HL-60/S4 treated with retinoic acid at 250 ng/mL for 4 days and 3 days (cell line): ENCODE results near the gene ZNF76.

Experiments used
- in situ Hi-C: fragments of 300-500 bp; cut with MboI; formaldehyde crosslinking; loops from 2 replicates; pipeline ENCODE4 v1.7.0; 2022; ENCODE audit warnings: low sequenced_read_pairs

The ZNF76 gene

DNA sequence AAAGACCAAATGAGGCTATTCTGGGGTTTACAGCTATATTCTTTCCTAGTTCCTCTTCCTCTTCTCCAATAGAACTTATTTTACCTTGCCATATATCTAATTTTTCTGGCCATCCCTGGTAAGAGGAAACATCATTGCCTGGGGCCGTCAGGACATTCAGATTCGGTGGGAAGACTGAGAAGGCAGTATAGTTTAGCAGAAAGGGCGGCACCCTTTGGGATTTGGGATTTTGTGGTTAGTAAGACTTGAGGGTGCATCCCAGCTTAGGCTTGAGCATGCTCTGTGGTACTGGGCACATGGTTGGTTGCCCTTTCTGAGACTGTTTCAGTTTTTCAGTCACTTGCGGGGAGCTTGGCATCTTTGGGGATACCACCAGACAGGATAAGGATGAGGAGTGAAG lies 24.6 kb upstream of the ZNF76 start:
- in situ Hi-C loops, result loop anchor here (25.0 kb wide), 1 partner anchor 248 kb away; no protein-coding TSS in a partner anchor

DNA sequence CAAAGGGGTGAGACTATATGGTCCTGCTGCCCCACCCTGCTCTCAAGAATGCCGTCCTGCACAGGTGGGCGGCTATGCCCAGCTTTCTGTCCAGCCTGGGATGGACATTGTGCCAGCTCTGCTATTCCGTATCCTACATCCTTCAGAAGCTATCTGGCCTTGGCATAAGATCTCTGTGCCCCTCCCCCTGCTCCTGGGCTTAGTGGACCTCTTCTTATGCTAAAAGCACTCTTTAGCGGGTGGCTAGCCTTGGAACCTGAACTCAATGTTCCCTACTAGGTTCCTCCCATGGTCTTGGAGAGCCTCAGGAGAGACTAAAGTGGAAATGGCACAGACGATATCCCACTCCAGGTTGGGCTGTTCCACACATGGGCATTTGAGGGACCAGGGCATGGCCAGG lies 23.3 kb upstream of the ZNF76 start:
- in situ Hi-C loops, result loop anchor here (25.0 kb wide), 1 partner anchor 249 kb away; no protein-coding TSS in a partner anchor

DNA sequence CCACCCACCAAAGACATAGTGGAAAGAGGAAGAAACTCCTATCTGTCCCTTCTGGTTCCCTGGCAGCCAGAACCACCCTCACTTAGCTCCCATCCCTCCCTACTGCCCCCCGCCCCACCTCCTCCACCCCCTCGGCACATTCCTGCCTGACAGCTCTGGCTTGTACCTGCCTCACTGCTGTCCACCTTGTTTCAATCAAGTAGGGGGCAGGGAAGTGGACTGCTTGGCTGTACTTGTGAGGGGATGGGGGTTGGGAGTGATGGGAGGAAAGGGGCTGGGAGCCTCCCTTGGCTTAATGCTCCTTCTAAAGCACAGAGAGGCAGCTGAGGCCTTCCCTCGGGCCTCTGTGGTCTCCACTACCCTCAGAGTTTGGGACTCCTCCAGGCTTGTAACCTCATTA lies 22.1 kb upstream of the ZNF76 start:
- in situ Hi-C loops, result loop anchor here (25.0 kb wide), 1 partner anchor 250 kb away; no protein-coding TSS in a partner anchor

DNA sequence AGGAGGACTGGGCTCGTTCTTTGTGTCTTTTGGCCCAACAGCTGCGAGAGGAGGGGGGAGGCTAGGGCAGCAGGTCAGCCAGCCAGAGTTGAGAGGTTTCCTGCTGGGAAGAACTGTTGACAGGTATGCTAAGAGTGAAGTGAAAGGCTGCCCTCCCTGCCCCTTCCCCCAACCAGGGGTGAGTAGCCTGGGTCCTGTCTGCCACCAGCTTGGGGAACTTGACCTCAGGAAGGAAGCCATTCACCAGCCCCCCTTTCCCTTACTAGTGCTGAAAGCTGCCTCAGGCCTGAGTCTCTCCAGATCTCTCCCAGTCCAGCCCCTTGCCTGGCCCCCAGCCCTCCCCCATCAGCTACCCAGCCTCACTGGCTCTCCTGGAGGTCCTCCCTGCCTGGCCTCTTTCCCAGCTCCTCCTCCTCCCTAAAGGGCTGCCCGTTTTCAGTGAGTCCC lies 20.7 kb upstream of the ZNF76 start:
- in situ Hi-C loops, result loop anchor here (25.0 kb wide), 1 partner anchor 252 kb away; no protein-coding TSS in a partner anchor

DNA sequence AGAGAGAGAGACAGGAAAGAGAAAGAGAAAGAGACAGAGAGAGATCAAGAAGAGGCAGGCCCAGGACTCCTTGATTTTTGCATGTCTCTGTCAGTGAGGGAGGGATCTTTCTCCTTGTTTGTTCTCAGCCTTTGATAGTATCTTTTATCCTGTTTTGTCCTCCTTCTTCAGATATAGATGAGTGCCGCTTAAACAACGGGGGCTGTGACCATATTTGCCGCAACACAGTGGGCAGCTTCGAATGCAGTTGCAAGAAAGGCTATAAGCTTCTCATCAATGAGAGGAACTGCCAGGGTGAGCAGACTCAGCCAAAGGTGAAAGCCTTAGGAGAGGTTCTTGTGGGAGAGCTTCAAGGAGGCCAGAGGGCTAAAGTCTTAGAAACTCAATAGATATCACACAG lies 20.0 kb upstream of the ZNF76 start:
- in situ Hi-C loops, result loop anchor here (25.0 kb wide), 1 partner anchor 252 kb away; no protein-coding TSS in a partner anchor

DNA sequence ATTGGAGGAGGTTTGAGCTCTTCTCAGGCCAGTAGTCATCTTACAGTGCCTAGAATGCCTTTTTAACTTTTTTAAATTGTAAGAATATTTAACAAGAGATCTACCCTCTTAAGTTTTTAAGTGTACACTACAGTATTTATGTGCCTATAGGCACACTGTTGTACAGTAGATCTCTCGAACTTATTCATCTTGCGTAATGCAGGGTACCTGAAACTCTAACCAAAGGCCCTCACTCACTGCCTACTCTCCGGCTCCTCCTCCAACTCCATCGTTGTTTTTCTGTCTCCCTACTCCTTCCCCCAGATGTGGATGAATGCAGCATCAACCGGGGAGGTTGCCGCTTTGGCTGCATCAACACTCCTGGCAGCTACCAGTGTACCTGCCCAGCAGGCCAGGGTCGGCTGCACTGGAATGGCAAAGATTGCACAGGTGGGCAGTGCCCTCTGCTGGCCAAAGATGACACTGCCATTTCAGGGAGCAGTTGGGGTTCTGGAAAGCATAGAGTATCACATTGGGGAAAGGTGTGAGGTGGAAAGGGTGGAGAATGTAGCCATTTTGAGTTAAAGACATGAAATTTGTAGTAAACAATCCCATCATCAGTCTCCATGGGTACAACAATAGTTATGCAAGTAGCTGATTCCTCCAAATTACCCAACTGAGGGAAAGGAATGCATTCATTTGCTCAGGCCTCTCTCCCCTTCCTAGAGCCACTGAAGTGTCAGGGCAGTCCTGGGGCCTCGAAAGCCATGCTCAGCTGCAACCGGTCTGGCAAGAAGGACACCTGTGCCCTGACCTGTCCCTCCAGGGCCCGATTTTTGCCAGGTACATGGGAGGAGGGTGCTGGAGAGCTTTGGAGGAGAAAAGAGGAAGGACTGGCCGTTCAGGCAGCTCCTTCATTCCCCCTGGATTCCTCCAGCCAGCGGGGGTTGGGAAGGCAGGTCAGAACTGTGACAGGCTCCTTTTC lies 18.4 kb upstream of the ZNF76 start:
- in situ Hi-C loops, result loop anchor here (25.0 kb wide), 1 partner anchor 254 kb away; no protein-coding TSS in a partner anchor

DNA sequence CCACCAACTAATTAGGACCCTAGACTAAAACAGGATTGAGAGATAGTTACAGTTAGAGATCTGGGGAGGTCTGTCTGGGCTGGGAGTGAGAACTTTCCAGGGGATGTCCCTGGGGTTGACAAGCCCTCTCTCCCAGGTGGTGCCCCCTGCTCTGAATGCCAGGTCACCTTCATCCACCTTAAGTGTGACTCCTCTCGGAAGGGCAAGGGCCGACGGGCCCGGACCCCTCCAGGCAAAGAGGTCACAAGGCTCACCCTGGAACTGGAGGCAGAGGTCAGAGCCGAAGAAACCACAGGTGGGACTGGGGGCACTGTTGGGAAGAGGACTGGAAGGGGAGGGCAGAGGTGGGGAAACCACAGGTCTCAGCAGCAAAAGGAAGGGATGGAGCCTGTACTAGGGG lies 17.0 kb upstream of the ZNF76 start:
- in situ Hi-C loops, result loop anchor here (25.0 kb wide), 1 partner anchor 255 kb away; no protein-coding TSS in a partner anchor

DNA sequence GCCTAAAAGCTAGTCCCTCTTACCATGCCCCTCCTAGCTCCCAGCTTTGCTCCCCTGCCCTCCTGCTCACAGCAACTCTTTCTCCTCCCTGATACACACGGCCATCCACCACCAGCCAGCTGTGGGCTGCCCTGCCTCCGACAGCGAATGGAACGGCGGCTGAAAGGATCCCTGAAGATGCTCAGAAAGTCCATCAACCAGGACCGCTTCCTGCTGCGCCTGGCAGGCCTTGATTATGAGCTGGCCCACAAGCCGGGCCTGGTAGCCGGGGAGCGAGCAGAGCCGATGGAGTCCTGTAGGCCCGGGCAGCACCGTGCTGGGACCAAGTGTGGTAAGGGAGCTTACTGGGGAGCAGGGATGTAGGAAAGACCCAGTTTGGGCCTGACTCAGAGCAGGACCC lies 16.6 kb upstream of the ZNF76 start:
- in situ Hi-C loops, result loop anchor here (25.0 kb wide), 1 partner anchor 256 kb away; no protein-coding TSS in a partner anchor

DNA sequence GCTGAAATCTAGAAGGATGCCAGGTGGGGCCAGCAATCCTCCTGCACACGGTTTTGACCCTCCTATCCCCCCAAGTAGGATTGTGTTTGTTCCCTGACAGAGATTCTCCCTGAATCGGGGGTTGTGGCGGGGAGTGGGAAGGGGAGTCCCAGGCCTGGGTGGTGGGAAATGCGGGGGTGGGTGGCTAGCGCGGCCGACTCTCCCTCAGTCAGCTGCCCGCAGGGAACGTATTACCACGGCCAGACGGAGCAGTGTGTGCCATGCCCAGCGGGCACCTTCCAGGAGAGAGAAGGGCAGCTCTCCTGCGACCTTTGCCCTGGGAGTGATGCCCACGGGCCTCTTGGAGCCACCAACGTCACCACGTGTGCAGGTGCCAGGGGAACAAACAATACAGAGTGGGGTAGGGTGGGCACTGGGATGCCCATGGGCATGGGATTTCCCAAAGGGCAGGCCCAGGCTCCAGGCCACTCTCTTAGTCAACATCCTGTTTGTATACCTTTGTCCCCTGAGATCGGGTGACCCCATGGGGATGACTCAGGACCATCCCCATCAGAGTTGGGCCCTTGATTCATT lies 16.1 kb upstream of the ZNF76 start:
- in situ Hi-C loops, result loop anchor here (25.0 kb wide), 1 partner anchor 256 kb away; no protein-coding TSS in a partner anchor

DNA sequence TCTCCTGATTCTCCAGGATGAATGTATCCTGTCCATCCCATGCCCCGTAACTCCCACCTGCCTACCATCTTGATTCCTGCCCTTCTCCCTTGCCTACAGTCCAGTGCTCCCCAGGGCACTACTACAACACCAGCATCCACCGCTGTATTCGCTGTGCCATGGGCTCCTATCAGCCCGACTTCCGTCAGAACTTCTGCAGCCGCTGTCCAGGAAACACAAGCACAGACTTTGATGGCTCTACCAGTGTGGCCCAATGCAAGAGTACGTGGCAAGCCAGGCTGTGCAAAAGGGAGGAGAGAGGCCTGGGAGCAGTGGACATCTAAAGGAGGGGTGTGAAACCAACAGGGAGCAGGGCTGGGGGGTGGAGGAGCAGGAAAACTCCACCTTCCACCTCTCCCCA lies 15.0 kb upstream of the ZNF76 start:
- in situ Hi-C loops, result loop anchor here (25.0 kb wide), 1 partner anchor 257 kb away; no protein-coding TSS in a partner anchor

DNA sequence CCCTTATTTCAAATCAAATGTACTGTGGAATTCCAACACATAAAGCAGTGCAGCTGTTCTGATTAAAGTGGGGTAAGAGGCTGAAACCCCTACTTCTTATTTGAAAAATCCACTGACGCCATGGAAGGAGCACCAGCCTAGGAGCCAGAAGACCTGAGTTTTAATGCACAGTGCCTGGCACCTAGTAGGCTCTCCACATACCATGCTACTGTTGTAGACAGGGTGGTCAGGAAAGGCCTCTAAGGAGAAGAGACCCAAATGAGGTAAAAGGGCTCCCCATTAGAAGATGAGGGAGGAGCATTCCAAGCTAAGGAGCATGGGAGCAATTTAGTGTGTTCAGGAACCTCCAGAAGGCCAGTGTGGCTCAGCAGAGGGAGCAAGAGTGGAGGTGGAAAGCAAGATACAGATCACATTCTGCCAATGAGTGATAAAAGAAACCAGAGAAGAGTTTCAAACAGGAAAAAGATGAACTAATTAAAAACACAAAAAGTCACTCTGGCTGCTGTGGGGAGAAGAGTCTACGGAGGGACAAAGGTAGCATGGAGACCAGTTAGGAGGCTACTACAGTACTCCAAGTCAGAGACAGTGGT lies 11.8 kb upstream of the ZNF76 start:
- in situ Hi-C loops, result loop anchor here (25.0 kb wide), 1 partner anchor 260 kb away; no protein-coding TSS in a partner anchor

DNA sequence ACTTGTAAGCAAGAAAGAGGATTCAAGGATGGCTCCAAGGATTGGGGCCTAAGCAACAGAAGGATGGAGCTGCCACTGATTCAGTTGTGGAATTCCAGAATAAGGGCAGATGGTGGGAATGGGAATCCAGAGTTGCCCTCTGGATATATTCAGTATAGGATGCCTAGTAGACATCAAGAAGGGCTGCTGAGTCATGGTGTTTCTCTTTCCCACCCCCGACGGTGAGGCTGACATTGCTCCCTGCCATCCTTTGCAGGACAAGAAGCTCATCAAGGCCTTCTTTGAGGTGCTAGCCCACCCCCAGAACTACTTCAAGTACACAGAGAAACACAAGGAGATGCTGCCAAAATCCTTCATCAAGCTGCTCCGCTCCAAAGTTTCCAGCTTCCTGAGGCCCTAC lies 11.2 kb upstream of the ZNF76 start:
- in situ Hi-C loops, result loop anchor here (25.0 kb wide), 1 partner anchor 261 kb away; no protein-coding TSS in a partner anchor

DNA sequence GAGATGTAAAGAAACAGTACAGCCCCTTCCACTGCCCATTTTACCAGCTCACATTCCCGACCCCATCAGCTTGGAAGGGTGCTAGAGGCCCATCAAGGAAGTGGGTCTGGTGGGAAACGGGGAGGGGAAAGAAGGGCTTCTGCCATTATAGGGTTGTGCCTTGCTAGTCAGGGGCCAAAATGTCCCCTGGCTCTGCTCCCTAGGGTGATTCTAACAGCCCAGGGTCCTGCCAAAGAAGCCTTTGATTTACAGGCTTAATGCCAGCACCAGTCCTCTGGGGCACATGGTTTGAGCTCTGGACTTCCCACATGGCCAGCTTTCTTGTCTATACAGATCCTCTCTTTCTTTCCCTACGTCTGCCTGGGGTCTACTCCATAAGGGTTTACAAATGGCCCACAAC lies 10.6 kb upstream of the ZNF76 start:
- in situ Hi-C loops, result loop anchor here (25.0 kb wide), 1 partner anchor 262 kb away; no protein-coding TSS in a partner anchor

DNA sequence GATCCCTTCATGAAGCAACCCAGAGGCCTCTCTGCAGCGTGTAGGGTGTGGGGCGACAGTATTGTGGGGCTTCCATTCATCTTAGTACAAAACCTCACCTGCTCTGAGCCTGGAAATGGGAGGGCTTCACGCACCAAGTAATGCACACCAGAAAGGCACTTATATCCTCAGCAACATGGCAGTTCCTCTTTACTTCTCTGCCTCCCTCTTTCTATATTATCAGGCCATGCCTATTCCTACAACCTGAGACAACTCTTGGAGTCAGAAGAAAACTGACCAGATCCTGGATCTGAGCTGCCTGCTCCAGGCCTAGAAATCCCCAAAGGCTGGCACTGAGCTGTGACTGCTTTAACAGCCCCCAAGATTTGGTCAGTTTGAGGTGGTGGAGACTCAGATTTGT lies 7.6 kb upstream of the ZNF76 start:
- in situ Hi-C loops, result no loop called here

DNA sequence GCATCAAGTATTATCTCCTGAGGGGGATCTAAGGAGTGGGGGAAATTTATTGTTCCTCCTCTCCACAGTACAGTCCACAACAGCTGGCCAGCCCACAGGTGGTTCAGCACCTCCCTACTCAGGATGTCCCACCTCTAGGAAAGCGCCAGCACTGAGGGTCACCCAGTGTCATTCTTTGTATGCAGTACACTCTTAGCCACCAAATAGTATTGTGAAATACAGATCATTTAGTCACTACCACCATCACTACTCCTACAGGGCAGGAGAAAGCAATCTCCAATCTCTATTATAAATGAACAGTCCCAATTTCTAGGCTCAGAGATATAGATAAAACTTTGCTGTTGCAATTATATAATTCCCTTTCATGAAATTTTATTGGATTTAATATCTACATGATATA lies 6.3 kb upstream of the ZNF76 start:
- in situ Hi-C loops, result no loop called here

DNA sequence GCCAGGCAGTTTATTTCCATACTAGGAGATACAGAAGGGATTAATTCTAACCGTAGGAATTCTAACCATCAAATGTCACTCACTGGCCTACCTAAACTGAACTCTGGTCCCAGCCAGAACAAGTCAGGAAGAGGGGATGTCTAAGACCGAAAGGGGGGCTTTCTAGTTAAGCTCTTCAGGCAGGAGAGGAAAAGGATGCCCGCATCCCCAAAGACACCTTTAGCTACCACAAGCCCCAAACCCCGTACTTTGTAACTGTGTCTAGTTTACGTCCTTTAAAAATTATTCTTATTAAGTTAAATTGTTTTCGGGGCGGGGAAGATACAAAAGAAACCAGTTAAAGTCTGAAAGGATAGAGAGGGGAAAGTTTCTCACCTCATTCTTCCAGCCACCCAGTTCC lies 1.2 kb upstream of the ZNF76 start:
- in situ Hi-C loops, result no loop called here

DNA sequence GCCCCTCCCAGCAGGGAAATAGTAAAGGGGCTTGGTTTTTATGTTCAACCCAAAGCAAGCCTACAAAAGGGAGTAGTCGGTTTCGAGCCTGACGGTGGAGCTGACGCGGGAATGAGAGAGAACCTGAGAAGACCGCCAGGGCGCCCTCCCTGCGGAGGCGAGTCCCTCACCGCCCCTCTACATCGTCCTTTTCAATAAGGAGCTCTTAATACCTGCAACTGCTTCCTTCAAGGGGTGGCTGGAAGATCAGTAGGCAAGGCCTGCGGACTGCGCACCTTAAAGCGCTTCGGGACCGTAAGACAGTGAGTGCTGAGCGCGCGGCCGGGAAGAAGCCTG lies 709 bp upstream of the ZNF76 start:
- in situ Hi-C loops, result no loop called here

DNA sequence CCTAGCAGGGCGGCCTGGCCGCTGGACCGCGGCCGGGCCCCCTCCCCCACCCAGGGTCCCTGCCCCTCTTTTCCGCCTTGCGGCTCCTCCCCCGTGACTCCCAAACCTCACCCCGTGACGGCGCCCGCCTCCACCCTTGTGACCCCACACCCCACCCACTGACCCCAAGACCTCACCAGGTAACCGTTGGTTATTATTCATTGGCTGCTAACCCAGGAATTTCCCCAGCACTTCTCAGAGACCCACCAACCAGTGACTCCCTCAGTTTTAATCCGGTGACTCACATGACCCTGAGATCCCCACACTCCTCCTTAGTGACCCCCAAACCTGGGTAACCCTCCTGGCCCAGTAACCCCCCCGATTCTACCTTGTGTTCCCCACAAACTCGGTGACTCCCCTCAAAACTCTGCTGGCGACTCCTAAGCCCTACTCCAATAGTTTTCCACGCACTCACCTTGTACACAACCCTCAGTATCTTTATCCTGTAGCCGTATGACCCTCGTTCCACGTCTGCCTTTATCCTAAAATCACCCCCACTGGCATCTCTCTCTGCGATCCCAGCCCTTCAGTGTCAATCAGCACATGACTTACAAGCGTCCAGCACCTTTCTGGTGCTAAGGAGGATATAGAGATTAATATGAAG lies 534 bp downstream of the ZNF76 start:
- in situ Hi-C loops, result no loop called here

DNA sequence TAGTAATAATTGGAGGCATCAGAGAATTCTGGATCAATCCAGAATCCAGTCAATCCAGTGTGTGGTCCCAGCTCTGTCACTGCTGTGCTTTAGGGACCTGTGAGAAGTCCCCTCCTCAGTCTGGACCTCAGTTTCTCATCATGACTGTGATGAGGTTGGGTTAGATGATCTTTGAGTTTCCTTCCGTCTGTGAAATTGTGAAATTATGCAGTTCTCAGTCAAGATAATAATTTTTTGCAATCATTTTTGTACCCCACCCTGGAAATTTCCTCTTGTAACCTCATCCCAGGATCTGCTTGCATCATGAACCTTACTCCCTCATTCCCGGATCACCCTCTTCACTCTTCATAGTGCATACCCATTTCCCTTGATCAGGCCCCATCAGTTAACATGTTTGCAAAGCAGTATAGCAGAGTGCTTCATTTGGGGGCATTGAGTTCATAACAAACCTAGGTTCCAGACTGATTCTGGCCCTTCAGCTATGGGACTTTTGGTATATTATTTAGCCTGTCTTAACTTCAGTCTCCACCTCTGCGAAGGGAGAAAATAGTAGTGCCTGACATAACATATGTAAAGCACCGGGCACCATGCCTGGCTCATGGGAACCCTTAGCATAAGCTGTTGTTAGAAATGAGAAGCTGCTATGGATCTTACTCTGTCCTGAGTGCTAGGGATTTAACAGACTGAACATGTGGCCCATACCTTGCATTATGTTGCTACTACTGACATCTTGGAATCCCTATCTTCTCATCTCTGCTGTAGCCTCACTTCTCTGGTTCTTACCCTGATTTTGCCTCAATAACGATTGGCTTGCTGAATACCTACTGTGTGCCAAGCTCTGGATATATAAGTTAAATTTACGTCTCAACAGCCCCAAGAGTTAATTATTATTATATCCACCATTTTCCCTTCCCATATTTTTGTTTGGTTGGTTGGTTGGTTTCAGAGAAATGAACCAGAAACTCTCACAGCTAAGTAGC lies 1.3 kb downstream of the ZNF76 start:
- in situ Hi-C loops, result no loop called here
